ENCODE data around the gene NOTCH2. TPM values are rescaled to one million over a fixed set of nuclear protein-coding genes. Genes with fewer than 3 reads are reported as not detected.

Gene NOTCH2
- polyA plus RNA-seq: 6.9 and 9.3 TPM in 2 replicates

DNA sequence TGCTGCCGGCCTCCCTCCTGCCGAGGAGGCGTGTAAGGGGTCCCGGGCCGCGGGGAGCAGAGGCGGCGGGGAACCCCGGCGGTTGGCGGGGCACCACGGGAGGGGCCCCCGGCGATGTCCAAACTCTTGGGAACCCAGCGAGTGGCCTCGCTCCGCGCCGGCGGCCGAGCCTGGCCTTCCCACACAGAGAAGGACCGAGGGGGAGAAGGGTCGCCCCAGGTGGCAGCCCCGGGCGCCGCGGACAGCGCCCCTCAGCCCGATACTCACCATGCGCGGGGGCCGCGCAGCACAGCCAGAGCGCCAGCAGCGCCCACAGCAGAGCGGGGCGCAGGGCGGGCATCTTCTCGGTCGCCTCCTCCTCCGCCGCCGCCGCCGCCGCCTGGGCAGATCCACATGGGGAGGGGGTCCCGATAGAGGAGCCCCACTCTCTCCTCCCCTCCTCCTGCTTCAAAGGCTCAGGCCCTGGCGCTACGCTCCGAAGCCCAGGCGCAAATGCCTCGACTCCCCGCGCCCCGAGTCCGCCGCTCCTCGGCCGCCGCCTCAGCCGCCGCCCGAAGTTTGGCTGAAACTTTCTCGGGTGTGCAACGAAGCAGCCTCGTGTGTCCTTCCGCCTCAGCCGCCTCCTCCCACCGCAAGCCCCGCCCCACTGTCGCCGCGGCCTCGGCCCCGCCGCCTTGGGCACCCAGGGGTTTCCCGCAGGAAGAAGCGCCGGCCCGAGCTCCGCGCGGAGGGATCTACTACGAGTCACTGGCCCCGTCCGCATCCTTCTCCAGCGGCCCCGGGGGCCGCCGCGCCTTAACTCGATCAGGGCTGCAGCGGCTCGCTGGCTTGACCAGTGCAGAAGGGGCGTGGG lies at the start of gene NOTCH2:
TSS of gene NOTCH2 (minus strand) at position 596 of the 853 bp plus-strand sequence. CDS start at position 340, 256 bp downstream.

DNA sequence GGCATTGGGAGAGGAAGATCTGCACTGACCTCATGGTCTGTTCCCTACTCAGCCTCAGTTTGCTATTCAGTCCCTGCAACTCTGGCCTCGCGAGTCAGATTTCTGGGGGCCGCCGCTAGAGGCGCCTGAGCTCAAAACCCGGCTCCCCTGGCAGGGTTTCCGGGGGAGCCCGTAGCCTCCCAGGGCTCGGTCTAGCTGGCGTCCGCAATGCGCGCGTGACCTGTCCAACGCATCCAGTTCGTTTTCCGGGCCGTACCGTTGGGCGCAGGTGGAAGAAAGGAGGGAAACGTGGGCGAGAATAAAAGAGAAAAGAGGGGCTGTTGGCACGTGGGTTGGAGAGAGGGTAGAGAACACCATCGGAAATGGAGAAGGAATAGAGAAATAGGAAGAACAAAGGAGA lies 173.2 kb downstream of the NOTCH2 start, which contains the start of gene ADAM30:
TSS of gene ADAM30 (minus strand) at position 213 of the 400 bp plus-strand sequence. CDS start at position 34, 179 bp downstream.

Other genes with a start within 250 kb of the NOTCH2 start
- not detected in 2 replicates for gene ADAM30, start 173.1 kb downstream of the NOTCH2 start, polyA plus RNA-seq
- gene SEC22B, start 106.9 kb upstream of the NOTCH2 start, polyA plus RNA-seq: 62.2 and 80.8 TPM in 2 replicates